B cell (primary cell): Measurements from ENCODE around the gene MUS81. TPM values are rescaled to one million over a fixed set of nuclear protein-coding genes. Genes with fewer than 3 reads are reported as not detected.

Experiments used
- ATAC-seq: fragments of 200-7000 bp; cut with Tn5 transposase; one replicate; pipeline ENCODE4 v1.10.0; 2021; ENCODE audit warnings: low read depth, mild to moderate bottlenecking, moderate number of reproducible peaks, moderate library complexity
- CTCF ChIA-PET: fragments of 350-600 bp; sonication (Branson Sonifier 250); formaldehyde crosslinking; loops from one replicate; lab custom pipeline; 2021; ENCODE audit warnings: antibody characterized with exemption, inconsistent platforms; lab: Charles Lee
- POLR2A ChIA-PET: fragments of 350-600 bp; sonication (Branson Sonifier 250); formaldehyde crosslinking; loops from one replicate; lab custom pipeline; 2021; ENCODE audit warnings: antibody characterized with exemption; lab: Charles Lee
- DNase-seq: peaks from one replicate; pipeline ENCODE4 v3.0.0; 2013
- H2AFZ ChIP-seq: 2 replicates; pipeline ENCODE4 v1.6.1; 2012; ENCODE audit warnings: mild to moderate bottlenecking, low read depth, low read length; ENCODE audit not compliant: insufficient read depth, poor library complexity, severe bottlenecking
- H3K27ac ChIP-seq, 2 donors: 1 replicate in 1 of 2; 2 replicates in 1 of 2; pipeline ENCODE4 v1.5.1; 2012 to 2013; ENCODE audit warnings: low read length in 2 of 2, mild to moderate bottlenecking in 2 of 2, moderate library complexity in 1 of 2
- H3K27me3 ChIP-seq, 4 experiments: fragments of 200-600 bp in 1 of 4; sonication (generic) in 1 of 4; replicated peaks in 1 of 4; 1 replicate in 2 of 4; 2 replicates in 2 of 4; pipeline versions ENCODE4 v1.6.1 to v1.7.0; 2013 to 2016; ENCODE audit warnings: low read length in 3 of 4, mild to moderate bottlenecking in 2 of 4, mixed read lengths in 1 of 4, moderate library complexity in 1 of 4; ENCODE audit not compliant: insufficient read depth in 4 of 4, control insufficient read depth in 3 of 4; ENCODE audit errors: control extremely low read depth in 1 of 4
- H3K36me3 ChIP-seq, 2 experiments: replicated peaks in 1 of 2; 1 replicate in 1 of 2; 2 replicates in 1 of 2; pipeline versions ENCODE4 v1.6.1 to v1.7.1; 2013; ENCODE audit warnings: low read length in 1 of 2; ENCODE audit not compliant: insufficient read depth in 2 of 2, control insufficient read depth in 1 of 2; ENCODE audit errors: control extremely low read depth in 1 of 2, extremely low read depth in 1 of 2
- H3K4me1 ChIP-seq, 2 donors: fragments of 200-600 bp in 1 of 2; sonication (generic) in 1 of 2; 1 replicate in 1 of 2; 2 replicates in 1 of 2; pipeline versions ENCODE4 v1.5.1 to v1.6.1; 2013 to 2017; ENCODE audit warnings: low read length in 2 of 2; ENCODE audit not compliant: control insufficient read depth in 2 of 2, insufficient read depth in 2 of 2
- H3K4me2 ChIP-seq: replicated peaks from 2 replicates; pipeline ENCODE3; 2012; ENCODE audit warnings: mild to moderate bottlenecking, low read depth, low read length; ENCODE audit not compliant: poor library complexity, severe bottlenecking
- H3K4me3 ChIP-seq, 5 experiments: fragments of 200-600 bp in 1 of 5; sonication (generic) in 1 of 5; 1 replicate in 3 of 5; 2 replicates in 2 of 5; pipeline versions ENCODE4 v1.5.1 to v1.7.0; 2011 to 2016; ENCODE audit warnings: low read length in 4 of 5, mild to moderate bottlenecking in 4 of 5, low read depth in 2 of 5, control low read depth in 1 of 5, moderate library complexity in 1 of 5; ENCODE audit not compliant: insufficient read depth in 1 of 5; ENCODE audit errors: control extremely low read depth in 1 of 5, extremely low read depth in 1 of 5
- H3K79me2 ChIP-seq: fragments of 200-600 bp; sonication (generic); one replicate; pipeline ENCODE4 v1.6.0; 2016; ENCODE audit warnings: low read length; ENCODE audit not compliant: control insufficient read depth, insufficient read depth
- H3K9ac ChIP-seq: fragments of 200-600 bp; sonication (generic); 2 replicates; pipeline ENCODE4 v1.6.1; 2017; ENCODE audit warnings: mild to moderate bottlenecking, low read length, moderate library complexity
- H3K9me3 ChIP-seq, 3 donors: one replicate each; pipeline versions ENCODE4 v1.6.1 to v1.7.1; 2013; ENCODE audit warnings: low read length in 2 of 3; ENCODE audit not compliant: control insufficient read depth in 2 of 3, insufficient read depth in 1 of 3; ENCODE audit errors: control extremely low read depth in 1 of 3
- H4K20me1 ChIP-seq: 2 replicates; pipeline ENCODE4 v1.6.0; 2012; ENCODE audit warnings: mild to moderate bottlenecking, low read length; ENCODE audit not compliant: insufficient read depth, control insufficient read depth, poor library complexity, severe bottlenecking
- H3K27ac Mint-ChIP-seq: one replicate; pipeline ENCODE4 v1.8.0; 2021; ENCODE audit warnings: mixed read lengths
- H3K27me3 Mint-ChIP-seq: one replicate; pipeline ENCODE4 v1.8.0; 2021; ENCODE audit warnings: mixed read lengths
- H3K4me1 Mint-ChIP-seq: one replicate; pipeline ENCODE4 v1.8.0; 2021; ENCODE audit warnings: mixed read lengths
- H3K4me3 Mint-ChIP-seq: one replicate; pipeline ENCODE4 v1.8.0; 2021; ENCODE audit warnings: mixed read lengths
- H3K9me3 Mint-ChIP-seq: one replicate; pipeline ENCODE4 v1.8.0; 2022; ENCODE audit warnings: mixed read lengths; ENCODE audit not compliant: insufficient read depth
- CTCF ChIP-seq: fragments of 200-600 bp; IDR thresholded peaks from one replicate; pipeline ENCODE4 v1.8.0; 2022; ENCODE audit warnings: antibody characterized with exemption, mild to moderate bottlenecking
- EZH2 ChIP-seq: IDR thresholded peaks from 2 replicates; pipeline ENCODE4 v1.6.1; 2012; ENCODE audit warnings: borderline replicate concordance, low read depth, mild to moderate bottlenecking, moderate library complexity, low read length; ENCODE audit not compliant: insufficient read depth, poor library complexity, severe bottlenecking
- WGBS: methylation state at CpG from one replicate; pipeline ENCODE4 v1.1.5; 2013; ENCODE audit warnings: missing lambda C conversion rate; ENCODE audit not compliant: insufficient coverage; 5-methylcytosine and 5-hydroxymethylcytosine counted together
- intact Hi-C: fragments of 100-400 bp; cut with micrococcal nuclease; formaldehyde crosslinking; loops from one replicate; pipeline ENCODE4 v1.10.0; 2022
- polyA plus RNA-seq: library from polyadenylated mRNA; depleted of rRNA; stranded (reverse); fragments of >200 nt; gene quantifications from 2 replicates; pipeline ENCODE4 v1.2.3, GENCODE V29; 2012
- total RNA-seq, 2 donors: library from RNA; stranded (reverse); fragments of 120-200 nt in 1 of 2; gene quantifications; 1 replicate in 1 of 2; 2 replicates in 1 of 2; pipeline versions ENCODE4 v1.2.3 to v1.2.4, GENCODE V29; 2013 to 2022

The MUS81 gene
- total and polyA plus RNA-seq, 2 donors (not counting 1 experiment from before 2014, with no cell fraction given) = 74.5 to 134 TPM

GRCh38 chr11:65869643-65870306, 9.5 kb downstream of the MUS81 start:
- no peak overlapping the region for H2AFZ ChIP-seq
- Mint-ChIP-seq H3K27me3 (peaks cover 5% of the 10 kb centered on the region), H3K9me3 (no peaks in the 10 kb centered on the region), H3K4me1 (peaks cover 29% of the 10 kb centered on the region), H3K27ac (peak overlapping the region; percentile 41), H3K4me3 (no peak overlapping the region)
- POLR2A ChIA-PET = interaction anchor here (1.2 to 3.6 kb wide), 2 partner anchors 9 kb away, joined by 4 to 20 read pairs; partner anchors contain the start of gene MUS81
- no peak overlapping the region for H3K27ac ChIP-seq
- ATAC-seq (no peak), DNase-seq (no peak)
- no peak overlapping the region for H3K9ac ChIP-seq
- H3K36me3 ChIP-seq = peaks cover 0 to 17% of the 10 kb centered on the region in 2 experiments
- peaks cover 10 to 29% of the 10 kb centered on the region in 2 donors for H3K4me1 ChIP-seq
- intact Hi-C loops = loop anchor here (5.0 kb wide), 1 partner anchor 183 kb away; the partner anchor contains the start of gene SF3B2
- no peaks in the 10 kb centered on the region for H3K79me2 ChIP-seq
- peaks cover 3% of the 10 kb centered on the region for H4K20me1 ChIP-seq
- no peak overlapping the region for H3K4me3 ChIP-seq
- no peaks in the 10 kb centered on the region for H3K27me3 ChIP-seq
- no peak for TF ChIP-seq EZH2
- no peak for TF ChIP-seq CTCF
- H3K4me2 ChIP-seq = no peak overlapping the region
- 77% methylated on average over 23 of the region's 24 CpGs for WGBS
- CTCF ChIA-PET = interaction anchor here (0.6 to 7.0 kb wide), 3 partner anchors 10 to 882 kb away, joined by 3 to 71 read pairs (median 65); partner anchors contain the start of genes CCDC85B, CFL1, FIBP and MUS81
- no peaks in the 10 kb centered on the region for H3K9me3 ChIP-seq

- Histone ChIP-seq H3K4me3 (no peak overlapping the region), H3K4me1 (peaks cover 10 to 29% of the 10 kb centered on the region in 2 donors), H3K9me3 (no peaks in the 10 kb centered on the region), H3K36me3 (peaks cover 0 to 12% of the 10 kb centered on the region in 2 experiments), H3K9ac (no peak overlapping the region), H3K4me2 (no peak overlapping the region), H4K20me1 (no peaks in the 10 kb centered on the region), H3K27ac (no peak overlapping the region), H3K79me2 (no peaks in the 10 kb centered on the region), H3K27me3 (no peaks in the 10 kb centered on the region), H2AFZ (no peak overlapping the region)
- ChIA-PET POLR2A (interaction anchor here (1.2 to 3.6 kb wide), 3 partner anchors 10 to 230 kb away, joined by 3 to 24 read pairs (median 20); partner anchors contain the start of genes FIBP and MUS81), CTCF (interaction anchor here (6.7 to 7.0 kb wide), 2 partner anchors 11 to 17 kb away, joined by 65 to 71 read pairs; partner anchors contain the start of genes CCDC85B, CFL1, FIBP and MUS81)
- H3K27me3 Mint-ChIP-seq = peaks cover 5% of the 10 kb centered on the region
- H3K4me1 Mint-ChIP-seq = peaks cover 29% of the 10 kb centered on the region
- H3K9me3 Mint-ChIP-seq = no peaks in the 10 kb centered on the region
- TF ChIP-seq EZH2 (no peak), CTCF (no peak)
- DNase-seq (no peak), ATAC-seq (no peak)
- H3K4me3 Mint-ChIP-seq = peak overlapping the region; percentile 32
- 37% methylated on average over 10 of the region's 11 CpGs for WGBS
- intact Hi-C loops = loop anchor here (5.0 kb wide), 1 partner anchor 182 kb away; the partner anchor contains the start of gene SF3B2
- H3K27ac Mint-ChIP-seq = peak overlapping the region; percentile 11
Measured at GRCh38 chr11:65870307-65870658, 10.1 kb downstream of the MUS81 start.
